BE2C (cell line): ENCODE measurements around the gene MYO18B.
A peak's percentile ranks its signal among the peaks of the same experiment; 100 is the strongest.

Experiments used
- DNase-seq: peaks from one replicate; pipeline ENCODE4 v3.0.0-alpha.2; 2020
- H3K27me3 ChIP-seq: fragments of 250-450 bp; sonication (Bioruptor Pico); 2 replicates; pipeline ENCODE4 v1.5.1; 2020; ENCODE audit warnings: mild to moderate bottlenecking
- H3K36me3 ChIP-seq: fragments of 250-450 bp; sonication (Bioruptor Pico); 2 replicates; pipeline ENCODE4 v1.5.1; 2020; ENCODE audit warnings: mild to moderate bottlenecking
- H3K4me1 ChIP-seq: fragments of 250-450 bp; sonication (Bioruptor Pico); 2 replicates; pipeline ENCODE4 v1.5.1; 2020
- H3K4me3 ChIP-seq: 2 replicates; pipeline ENCODE4 v1.5.1; 2011; ENCODE audit warnings: low read depth, low read length
- H3K9me3 ChIP-seq: fragments of 250-450 bp; sonication (Bioruptor Pico); 2 replicates; pipeline ENCODE4 v1.5.1; 2020
- TF ChIP-seq, protein P1 (sequence below): IDR thresholded peaks from 2 replicates; pipeline ENCODE4 v1.5.1; 2012; ENCODE audit warnings: mild to moderate bottlenecking, low read depth, low read length

The MYO18B gene

DNA sequence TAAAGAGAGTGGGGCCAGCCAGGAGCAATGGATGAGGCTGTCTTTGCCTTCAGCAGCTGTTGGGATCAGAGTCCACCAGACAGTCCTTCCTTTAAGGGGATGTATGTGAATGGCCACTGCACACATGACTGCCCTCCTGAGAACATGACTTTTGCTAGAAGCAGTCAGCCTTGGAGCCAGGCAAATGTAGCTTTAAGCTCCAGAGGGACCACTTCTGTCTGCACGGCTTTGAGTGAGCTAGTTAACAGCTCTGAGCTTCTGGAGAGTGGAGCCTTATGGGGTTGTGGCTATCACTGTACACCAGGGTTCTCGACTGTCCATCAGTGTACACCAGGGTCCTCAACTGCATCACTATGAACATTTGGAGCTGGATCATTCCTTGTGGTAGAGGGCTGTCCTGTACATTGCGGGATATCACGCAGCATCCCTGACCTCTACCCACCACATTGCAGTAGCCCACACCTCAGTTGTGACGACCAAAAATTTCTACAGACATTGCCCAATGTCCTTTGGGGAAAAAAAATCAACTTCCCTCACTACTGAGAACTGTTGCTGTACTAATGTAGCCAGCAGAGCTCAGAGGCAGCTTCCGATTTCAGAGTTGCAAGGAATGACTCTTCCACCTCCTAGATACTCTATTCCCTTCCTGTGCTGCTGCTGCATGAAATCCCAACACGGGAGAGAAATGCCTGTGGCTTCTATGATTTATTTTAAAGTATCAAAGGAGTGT is 169.4 kb downstream of the MYO18B start:
- Histone ChIP-seq H3K4me1 (peaks cover 9% of the 10 kb centered on the region), H3K27me3 (no peaks in the 10 kb centered on the region), H3K4me3 (no peak overlapping the region), H3K36me3 (no peaks in the 10 kb centered on the region), H3K9me3 (no peaks in the 10 kb centered on the region)
- TF ChIP-seq, protein P1, sequence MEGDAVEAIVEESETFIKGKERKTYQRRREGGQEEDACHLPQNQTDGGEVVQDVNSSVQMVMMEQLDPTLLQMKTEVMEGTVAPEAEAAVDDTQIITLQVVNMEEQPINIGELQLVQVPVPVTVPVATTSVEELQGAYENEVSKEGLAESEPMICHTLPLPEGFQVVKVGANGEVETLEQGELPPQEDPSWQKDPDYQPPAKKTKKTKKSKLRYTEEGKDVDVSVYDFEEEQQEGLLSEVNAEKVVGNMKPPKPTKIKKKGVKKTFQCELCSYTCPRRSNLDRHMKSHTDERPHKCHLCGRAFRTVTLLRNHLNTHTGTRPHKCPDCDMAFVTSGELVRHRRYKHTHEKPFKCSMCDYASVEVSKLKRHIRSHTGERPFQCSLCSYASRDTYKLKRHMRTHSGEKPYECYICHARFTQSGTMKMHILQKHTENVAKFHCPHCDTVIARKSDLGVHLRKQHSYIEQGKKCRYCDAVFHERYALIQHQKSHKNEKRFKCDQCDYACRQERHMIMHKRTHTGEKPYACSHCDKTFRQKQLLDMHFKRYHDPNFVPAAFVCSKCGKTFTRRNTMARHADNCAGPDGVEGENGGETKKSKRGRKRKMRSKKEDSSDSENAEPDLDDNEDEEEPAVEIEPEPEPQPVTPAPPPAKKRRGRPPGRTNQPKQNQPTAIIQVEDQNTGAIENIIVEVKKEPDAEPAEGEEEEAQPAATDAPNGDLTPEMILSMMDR: no peak
- DNase-seq: no peak

DNA sequence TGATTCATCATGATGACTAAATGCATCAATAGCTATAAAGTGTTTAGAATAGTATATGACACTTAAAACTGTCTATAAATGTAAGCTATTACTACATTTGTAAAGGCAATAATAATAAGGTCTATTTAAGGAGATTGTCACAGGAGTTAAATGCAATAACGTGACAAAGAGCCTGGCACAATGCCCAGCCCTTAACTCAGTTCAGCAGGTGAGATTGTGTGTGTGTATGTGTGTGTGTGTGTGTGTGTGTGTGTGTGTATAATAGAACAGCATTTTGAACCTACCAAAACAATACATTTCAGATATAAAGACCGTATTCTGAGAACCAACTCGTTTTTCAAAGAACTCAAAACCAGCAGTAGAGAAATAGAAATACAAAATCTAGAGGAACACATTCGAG is 177.5 kb downstream of the MYO18B start:
- Histone ChIP-seq H3K4me1 (peaks cover 6% of the 10 kb centered on the region), H3K4me3 (no peak overlapping the region), H3K9me3 (no peaks in the 10 kb centered on the region), H3K36me3 (no peaks in the 10 kb centered on the region), H3K27me3 (no peaks in the 10 kb centered on the region)
- TF ChIP-seq, protein P1: no peak
- no peak for DNase-seq

DNA sequence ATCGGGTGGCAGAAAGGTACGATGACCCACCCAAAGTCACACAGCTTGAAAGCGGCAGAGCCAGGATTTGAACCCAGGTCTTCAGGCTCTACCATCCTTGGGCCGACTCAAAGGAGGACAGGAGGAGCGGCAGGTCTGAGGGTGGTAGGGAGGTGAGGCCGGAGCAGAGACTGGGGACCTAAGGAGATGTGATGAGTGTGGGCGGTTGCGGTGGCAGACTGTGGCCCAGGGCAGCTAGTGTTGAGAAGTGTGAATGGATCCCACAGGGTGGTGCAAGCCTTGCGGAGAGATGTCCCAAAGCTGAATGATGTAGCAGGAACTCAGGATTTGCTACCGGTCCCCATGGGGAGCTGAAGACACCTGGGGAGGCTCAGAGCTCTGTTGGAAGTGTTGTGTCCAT is 180.2 kb downstream of the MYO18B start:
- H3K4me1 ChIP-seq: peaks cover 11% of the 10 kb centered on the region
- TF ChIP-seq, protein P1: no peak
- no peaks in the 10 kb centered on the region for H3K9me3 ChIP-seq
- no peaks in the 10 kb centered on the region for H3K27me3 ChIP-seq
- no peak overlapping the region for H3K4me3 ChIP-seq
- no peak for DNase-seq
- H3K36me3 ChIP-seq: no peaks in the 10 kb centered on the region

DNA sequence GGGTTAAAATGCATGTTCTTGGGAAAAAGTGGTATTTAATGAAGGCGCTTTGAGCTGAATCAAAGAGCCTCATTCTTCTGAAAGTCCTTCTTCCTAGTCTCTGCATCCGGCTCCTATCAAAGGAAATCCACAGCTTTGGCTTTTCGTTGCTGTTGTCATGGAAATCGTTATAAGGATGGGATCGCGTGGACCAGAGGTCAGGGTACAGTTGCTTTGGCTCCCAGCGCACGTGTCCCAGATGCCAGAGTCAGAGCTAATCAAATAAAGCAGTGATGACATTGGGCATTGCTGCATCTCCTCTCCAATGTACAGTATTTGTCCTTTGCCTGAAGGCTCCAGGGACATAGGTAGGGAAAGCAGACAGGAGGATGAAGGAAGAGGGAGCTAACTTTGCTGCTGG is 181.9 kb downstream of the MYO18B start:
- peak; percentile 50 for DNase-seq
- Histone ChIP-seq H3K9me3 (no peaks in the 10 kb centered on the region), H3K4me3 (no peak overlapping the region), H3K4me1 (peaks cover 14% of the 10 kb centered on the region), H3K27me3 (no peaks in the 10 kb centered on the region), H3K36me3 (no peaks in the 10 kb centered on the region)
- TF ChIP-seq, protein P1: no peak

DNA sequence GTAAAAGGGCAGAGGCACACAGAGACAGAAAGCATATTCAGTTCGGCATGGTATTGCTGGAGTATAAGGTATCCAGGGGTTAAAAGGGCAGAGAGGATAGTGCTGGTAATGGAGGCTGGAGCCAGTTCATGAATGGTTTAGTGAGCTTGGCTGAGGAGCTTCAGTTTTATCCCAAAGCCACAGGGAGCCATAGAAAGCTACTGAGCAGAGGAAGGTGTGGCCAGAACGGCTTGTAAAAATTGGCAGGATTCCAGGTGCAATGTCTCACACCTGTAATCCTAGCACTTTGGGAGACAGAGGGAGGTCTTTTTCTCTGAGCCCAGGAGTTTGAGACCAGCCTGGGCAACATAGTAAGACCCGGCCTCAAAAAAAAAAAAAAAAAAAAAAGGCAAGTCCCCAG is 186.1 kb downstream of the MYO18B start:
- H3K4me3 ChIP-seq: no peak overlapping the region
- no peak for DNase-seq
- H3K36me3 ChIP-seq: no peaks in the 10 kb centered on the region
- TF ChIP-seq, protein P1: no peak
- H3K4me1 ChIP-seq: peaks cover 14% of the 10 kb centered on the region
- H3K9me3 ChIP-seq: no peaks in the 10 kb centered on the region
- no peaks in the 10 kb centered on the region for H3K27me3 ChIP-seq

DNA sequence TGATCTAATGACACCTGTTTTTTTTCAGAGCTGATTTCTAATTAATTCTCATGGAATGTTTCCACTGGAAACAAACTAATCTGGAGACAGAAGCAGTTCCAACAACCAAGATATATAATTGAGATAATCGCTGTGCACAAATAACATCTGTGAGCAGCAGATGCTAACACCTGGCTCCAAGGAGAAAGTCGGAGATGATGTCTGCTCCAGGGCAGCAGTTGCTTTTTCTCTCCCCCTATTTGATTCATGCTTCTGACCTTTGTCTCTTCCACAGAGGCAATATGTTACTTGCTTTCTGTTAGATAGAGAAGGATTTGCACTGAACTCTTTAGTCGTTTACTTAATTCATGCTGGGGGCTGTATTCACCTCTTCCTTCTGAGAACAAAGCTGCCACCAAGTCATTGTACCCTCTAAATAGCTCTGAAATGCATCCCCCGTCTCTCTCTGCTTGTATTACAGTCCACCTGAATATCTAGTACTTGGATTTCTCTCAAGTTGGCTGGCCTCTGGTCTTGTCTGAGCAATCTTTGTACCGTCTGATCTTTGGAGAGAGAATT is 187.4 kb downstream of the MYO18B start:
- H3K4me1 ChIP-seq: peaks cover 9% of the 10 kb centered on the region
- no peaks in the 10 kb centered on the region for H3K27me3 ChIP-seq
- no peaks in the 10 kb centered on the region for H3K36me3 ChIP-seq
- TF ChIP-seq, protein P1: no peak
- DNase-seq: no peak
- no peaks in the 10 kb centered on the region for H3K9me3 ChIP-seq
- no peak overlapping the region for H3K4me3 ChIP-seq
